Choroid plexus epithelial cell (primary cell): ENCODE results near the gene ZNRF2.

Source experiments
- DNase-seq: peaks from one replicate; pipeline ENCODE4 v3.0.0-alpha.2; 2010; ENCODE audit warnings: low read depth
- H3K4me3 ChIP-seq: 2 replicates; pipeline ENCODE4 v1.5.1; 2011; ENCODE audit warnings: low read depth, mild to moderate bottlenecking, control low read depth, low read length, moderate library complexity
- CTCF ChIP-seq: conservative IDR thresholded peaks from 2 replicates; pipeline ENCODE4 v1.5.1; 2011; ENCODE audit warnings: low read depth, mild to moderate bottlenecking, control low read depth, inconsistent platforms, low read length, moderate library complexity

Gene ZNRF2

GRCh38 chr7:30284298-30285066 lies at the start of gene ZNRF2:
TSS of gene ZNRF2 (plus strand) at chr7:30284597. CDS start at chr7:30285358, 761 bp downstream.
- peak; percentile 99 for DNase-seq
- peak; percentile 38 for TF ChIP-seq CTCF
- peak within 1 kb of the TSS; percentile 74 for H3K4me3 ChIP-seq

DNA sequence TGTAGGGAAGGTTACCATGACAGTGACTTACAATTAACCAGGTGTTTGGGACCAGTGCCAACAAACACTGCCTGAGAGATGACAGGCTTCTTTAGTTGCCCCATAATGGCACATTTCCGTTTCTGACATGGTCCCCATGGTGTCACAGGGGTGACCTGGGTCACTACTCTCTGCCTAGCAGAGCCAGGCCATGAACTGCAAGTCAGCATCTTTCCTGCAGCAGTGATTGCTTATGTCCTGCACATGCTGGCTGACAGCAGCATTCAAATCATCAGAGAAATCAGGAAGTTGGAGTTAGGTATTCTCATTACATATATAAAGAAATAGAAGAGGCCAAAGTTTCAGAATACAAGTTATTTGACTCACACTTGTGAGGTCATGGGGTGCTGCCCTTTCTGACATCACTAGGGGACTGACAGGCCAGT lies 47.1 kb upstream of the ZNRF2 start:
- H3K4me3 ChIP-seq = no peak overlapping the region
- no peak for DNase-seq
- TF ChIP-seq CTCF = no peak

DNA sequence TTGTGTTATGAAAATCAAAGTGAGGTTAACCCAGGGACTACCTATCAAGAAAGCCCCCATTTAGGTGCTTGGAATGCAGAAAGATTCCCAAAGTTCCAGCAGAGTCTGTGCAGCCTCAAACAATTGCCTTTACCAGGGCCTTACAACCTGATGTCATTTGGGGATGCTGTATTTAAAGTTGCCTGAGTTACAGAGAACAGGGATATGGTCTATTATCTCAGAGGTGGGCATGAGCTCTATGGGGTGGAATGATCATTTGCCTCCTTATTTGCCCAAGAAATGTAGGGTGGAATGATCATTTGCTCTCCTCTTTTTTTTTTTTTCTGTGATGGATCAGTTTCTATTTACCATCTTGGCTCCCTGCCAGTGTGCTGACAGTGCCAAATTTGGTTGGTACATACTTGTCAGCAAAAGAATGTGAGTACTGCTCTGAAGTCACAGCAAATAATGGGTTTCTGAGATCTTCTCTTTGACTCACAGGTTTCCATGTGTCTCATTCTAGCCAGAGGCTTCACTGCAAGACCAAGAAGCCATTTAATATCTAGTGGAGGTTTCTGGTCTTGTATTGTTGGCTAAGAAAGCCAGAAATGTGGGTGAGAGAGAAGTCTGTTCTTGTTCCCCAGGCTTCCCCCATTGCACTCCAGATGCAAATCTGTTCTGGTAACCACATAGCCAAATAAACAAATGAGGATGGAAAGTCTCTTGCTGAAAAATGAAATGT lies 45.5 kb upstream of the ZNRF2 start:
- peak; percentile 54 for DNase-seq
- H3K4me3 ChIP-seq = no peak overlapping the region
- TF ChIP-seq CTCF = no peak

GRCh38 chr7:30240106-30240800 lies 44.1 kb upstream of the ZNRF2 start:
- peak; percentile 13 for DNase-seq
- no peak overlapping the region for H3K4me3 ChIP-seq
- TF ChIP-seq CTCF = no peak

DNA sequence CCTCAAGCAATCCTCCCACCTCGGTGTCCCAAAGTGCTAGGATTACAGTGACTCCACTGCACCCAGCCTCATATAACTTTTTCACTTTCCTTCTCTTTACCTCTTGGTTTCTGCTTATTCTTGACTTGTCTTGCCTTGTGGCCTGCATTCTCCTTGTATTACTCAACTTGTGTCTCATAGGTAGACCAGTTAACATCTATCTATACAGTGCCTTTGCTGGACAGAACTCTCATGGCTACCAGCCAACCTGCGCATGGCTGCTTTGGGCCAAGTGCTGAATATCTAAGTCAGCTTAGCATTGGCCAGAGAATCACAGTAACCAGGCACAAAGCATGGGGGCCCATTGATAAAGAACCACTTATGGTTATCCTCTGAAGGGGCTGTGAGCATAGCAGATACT lies 42.6 kb upstream of the ZNRF2 start:
- DNase-seq = no peak
- TF ChIP-seq CTCF = no peak

GRCh38 chr7:30244340-30244739 lies 40.1 kb upstream of the ZNRF2 start:
- DNase-seq = no peak
- no peak for TF ChIP-seq CTCF
- H3K4me3 ChIP-seq = no peak overlapping the region

More for the DNA sequence above, 42.6 kb upstream of the ZNRF2 start:
- no peak overlapping the region for H3K4me3 ChIP-seq
